PC-3 (cell line): ENCODE data around the gene CACNA1A. TPM values are rescaled to one million over a fixed set of nuclear protein-coding genes. Genes with fewer than 3 reads are reported as not detected.

ENCODE experiments used
- ATAC-seq: fragments of 200-7000 bp; cut with Tn5 transposase; 2 replicates; pipeline ENCODE4 v1.9.1; 2020; ENCODE audit warnings: mild to moderate bottlenecking, moderate library complexity
- BruUV-seq: library from RNA; stranded (reverse); fragments of 400-500 nt; replicated peaks from 2 replicates; lab custom pipeline; 2021; lab: Mats Ljungman, UMichigan
- CTCF ChIA-PET: fragments of 300-600 bp; sonication (Branson Sonifier 250); formaldehyde crosslinking; loops from one replicate; lab custom pipeline; 2022; ENCODE audit warnings: antibody characterized with exemption; lab: Charles Lee
- POLR2A ChIA-PET: fragments of 300-600 bp; sonication (Branson Sonifier 250); formaldehyde crosslinking; loops from one replicate; lab custom pipeline; 2022; ENCODE audit warnings: antibody characterized with exemption; ENCODE audit not compliant: unreplicated experiment; lab: Charles Lee
- DNase-seq: peaks from one replicate; pipeline ENCODE4 v3.0.0-alpha.2; 2015
- H2AFZ ChIP-seq: fragments of 300-600 bp; sonication (generic); 2 replicates; pipeline ENCODE4 v1.6.0; 2016; ENCODE audit warnings: antibody characterized with exemption, low read length
- H3F3A ChIP-seq: fragments of 300-600 bp; sonication (generic); one replicate; pipeline ENCODE4 v1.6.0; 2017; ENCODE audit warnings: antibody characterized with exemption, low read length, control low read depth, mild to moderate bottlenecking; ENCODE audit not compliant: unreplicated experiment
- H3K27ac ChIP-seq: fragments of 300-600 bp; sonication (generic); 2 replicates; pipeline ENCODE4 v1.5.1; 2016; ENCODE audit warnings: mild to moderate bottlenecking, low read length
- H3K27me3 ChIP-seq: fragments of 300-600 bp; sonication (generic); 2 replicates; pipeline ENCODE4 v1.6.1; 2016; ENCODE audit warnings: low read length, mixed read lengths
- H3K36me3 ChIP-seq: fragments of 300-600 bp; sonication (generic); 2 replicates; pipeline ENCODE4 v1.6.1; 2016; ENCODE audit warnings: low read depth, mixed run types, low read length, mixed read lengths
- H3K4me1 ChIP-seq: fragments of 300-600 bp; sonication (generic); 2 replicates; pipeline ENCODE4 v1.5.1; 2016; ENCODE audit warnings: low read length; ENCODE audit not compliant: insufficient read depth
- H3K4me2 ChIP-seq: fragments of 300-600 bp; sonication (generic); 2 replicates; pipeline ENCODE4 v1.6.0; 2016; ENCODE audit warnings: low read length
- H3K4me3 ChIP-seq: fragments of 300-600 bp; sonication (generic); 2 replicates; pipeline ENCODE4 v1.5.1; 2016; ENCODE audit warnings: mild to moderate bottlenecking, low read length, mixed read lengths
- H3K79me2 ChIP-seq: fragments of 300-600 bp; sonication (generic); 2 replicates; pipeline ENCODE4 v1.6.1; 2017; ENCODE audit warnings: low read length, mixed read lengths
- H3K9ac ChIP-seq: fragments of 300-600 bp; sonication (generic); 2 replicates; pipeline ENCODE4 v1.6.0; 2016; ENCODE audit warnings: mild to moderate bottlenecking, low read length
- H3K9me2 ChIP-seq: fragments of 300-600 bp; sonication (generic); replicated peaks from 2 replicates; pipeline ENCODE4 v1.6.1; 2016; ENCODE audit warnings: mixed run types, low read length, mixed read lengths
- H3K9me3 ChIP-seq: fragments of 300-600 bp; sonication (generic); 2 replicates; pipeline ENCODE4 v1.6.1; 2016; ENCODE audit warnings: low read length, mixed read lengths
- H4K20me1 ChIP-seq: fragments of 300-600 bp; sonication (generic); 2 replicates; pipeline ENCODE4 v1.6.1; 2016; ENCODE audit warnings: low read length, mixed read lengths
- CTCF ChIP-seq: fragments of 300-600 bp; sonication (generic); conservative IDR thresholded peaks from 2 replicates; pipeline ENCODE4 v1.5.1; 2017; ENCODE audit warnings: antibody characterized with exemption, low read depth, mild to moderate bottlenecking, low read length
- EZH2 ChIP-seq: fragments of 300-600 bp; sonication (generic); IDR thresholded peaks from one replicate; pipeline ENCODE4 v1.6.1; 2017; ENCODE audit warnings: antibody characterized with exemption, mild to moderate bottlenecking, low read length; ENCODE audit not compliant: unreplicated experiment
- EZH2phosphoT487 ChIP-seq: fragments of 300-600 bp; sonication (generic); IDR thresholded peaks from 2 replicates; pipeline ENCODE4 v1.6.1; 2018; ENCODE audit warnings: mild to moderate bottlenecking, antibody characterized with exemption, low read length, borderline replicate concordance
- intact Hi-C: fragments of 100-400 bp; cut with micrococcal nuclease; formaldehyde crosslinking; loops from 2 replicates; pipeline ENCODE4 v1.9.0; 2023
- total RNA-seq: library from RNA; depleted of rRNA; stranded (reverse); fragments of >200 nt; gene quantifications from 2 replicates; pipeline ENCODE4 v1.2.3, GENCODE V29; 2014

Gene CACNA1A
- total RNA-seq, 1 experiment from 2014 or later: 0.62 TPM

GRCh38 chr19:13198634-13199033 is 307.6 kb downstream of the CACNA1A start:
- Histone ChIP-seq H3K9me2 (no peaks in the 10 kb centered on the region), H2AFZ (no peak overlapping the region), H3K9ac (no peak overlapping the region), H4K20me1 (no peaks in the 10 kb centered on the region), H3K27ac (no peak overlapping the region), H3K9me3 (no peaks in the 10 kb centered on the region), H3F3A (no peaks in the 10 kb centered on the region), H3K36me3 (no peaks in the 10 kb centered on the region), H3K4me1 (no peaks in the 10 kb centered on the region), H3K4me3 (no peak overlapping the region), H3K27me3 (no peaks in the 10 kb centered on the region), H3K79me2 (no peaks in the 10 kb centered on the region), H3K4me2 (no peak overlapping the region)
- ATAC-seq: no peak
- CTCF ChIA-PET: no interaction called here
- BruUV-seq: no TSS peak
- DNase-seq: no peak
- intact Hi-C loops: no loop called here
- POLR2A ChIA-PET: no interaction called here
- TF ChIP-seq EZH2 (no peak), CTCF (no peak), EZH2phosphoT487 (no peak)

- ChIA-PET CTCF (interaction anchor here (0.5 kb wide), 1 partner anchor 234 kb away, joined by 3 read pairs; no protein-coding TSS in a partner anchor), POLR2A (no interaction called here)
- no peak overlapping the region for H3K4me2 ChIP-seq
- no peak overlapping the region for H3K27ac ChIP-seq
- BruUV-seq: no TSS peak
- H3K9ac ChIP-seq: no peak overlapping the region
- no peaks in the 10 kb centered on the region for H3F3A ChIP-seq
- DNase-seq (no peak), ATAC-seq (no peak)
- no peaks in the 10 kb centered on the region for H3K9me2 ChIP-seq
- TF ChIP-seq EZH2phosphoT487: no peak
- no peak; the same call in 1 of the 2 replicates for TF ChIP-seq CTCF
- no peak for TF ChIP-seq EZH2
- H3K27me3 ChIP-seq: no peaks in the 10 kb centered on the region
- H4K20me1 ChIP-seq: no peaks in the 10 kb centered on the region
- no peak overlapping the region for H2AFZ ChIP-seq
- H3K79me2 ChIP-seq: no peaks in the 10 kb centered on the region
- no peak overlapping the region for H3K4me3 ChIP-seq
- no peaks in the 10 kb centered on the region for H3K36me3 ChIP-seq
- intact Hi-C loops: no loop called here
- H3K9me3 ChIP-seq: no peaks in the 10 kb centered on the region
- no peaks in the 10 kb centered on the region for H3K4me1 ChIP-seq
Measured at GRCh38 chr19:13195678-13196077, 310.6 kb downstream of the CACNA1A start.

- Histone ChIP-seq H3K27me3 (no peaks in the 10 kb centered on the region), H3K79me2 (no peaks in the 10 kb centered on the region), H3K36me3 (no peaks in the 10 kb centered on the region), H3K4me3 (no peak overlapping the region), H3K9me2 (no peaks in the 10 kb centered on the region), H3K4me2 (no peak overlapping the region), H3K9ac (no peak overlapping the region), H3F3A (no peaks in the 10 kb centered on the region), H3K4me1 (no peaks in the 10 kb centered on the region), H3K9me3 (no peaks in the 10 kb centered on the region), H3K27ac (no peak overlapping the region), H2AFZ (no peak overlapping the region), H4K20me1 (no peaks in the 10 kb centered on the region)
- intact Hi-C loops: no loop called here
- ChIA-PET CTCF (interaction anchor here (0.6 kb wide), 1 partner anchor 233 kb away, joined by 4 read pairs; no protein-coding TSS in a partner anchor), POLR2A (no interaction called here)
- BruUV-seq: no TSS peak
- no peak for DNase-seq
- ATAC-seq: no peak
- TF ChIP-seq CTCF: no peak
- no peak for TF ChIP-seq EZH2
- no peak for TF ChIP-seq EZH2phosphoT487
Measured at GRCh38 chr19:13190781-13191540, 315.3 kb downstream of the CACNA1A start.
